HG03064 (cell line): ENCODE measurements around the gene TMEM178B.
"Not testable (repeated sequence)": the region's sequence is repeated elsewhere in the genome, so short reads cannot be mapped to it uniquely, and the experiment has no call there.

Experiments used
- ATAC-seq: cut with Tn5 transposase; IDR thresholded peaks from one replicate; pipeline ENCODE4 v1.9.1; 2021; ENCODE audit warnings: low read depth; ENCODE audit not compliant: unreplicated experiment

The TMEM178B gene

DNA sequence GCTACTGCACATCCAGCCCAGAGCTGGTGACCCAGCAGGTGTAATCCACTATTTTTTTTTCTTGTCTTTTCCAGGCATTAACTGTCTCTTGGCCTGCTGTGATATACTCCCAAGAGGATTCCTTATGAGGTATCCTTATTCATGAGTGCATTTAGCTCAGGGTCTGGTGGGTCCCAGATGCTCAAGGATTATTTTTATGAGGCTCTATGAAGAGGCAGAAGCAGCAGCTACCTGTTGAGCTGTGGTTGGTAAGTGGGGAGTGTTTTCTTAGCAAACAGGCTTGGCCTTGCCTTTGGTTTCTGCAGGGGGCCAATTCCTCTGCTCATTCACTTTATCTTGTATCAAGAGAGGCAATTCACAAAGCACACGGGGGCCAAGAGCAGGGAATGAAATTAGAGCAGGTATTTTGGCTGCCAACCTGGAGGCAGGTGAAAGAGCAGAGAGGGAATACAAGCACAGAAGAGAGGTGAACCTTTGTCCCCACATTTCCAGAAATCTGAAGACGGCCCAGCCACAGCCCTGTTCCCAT, 221.6 kb downstream of the TMEM178B start:
- no peak for ATAC-seq

DNA sequence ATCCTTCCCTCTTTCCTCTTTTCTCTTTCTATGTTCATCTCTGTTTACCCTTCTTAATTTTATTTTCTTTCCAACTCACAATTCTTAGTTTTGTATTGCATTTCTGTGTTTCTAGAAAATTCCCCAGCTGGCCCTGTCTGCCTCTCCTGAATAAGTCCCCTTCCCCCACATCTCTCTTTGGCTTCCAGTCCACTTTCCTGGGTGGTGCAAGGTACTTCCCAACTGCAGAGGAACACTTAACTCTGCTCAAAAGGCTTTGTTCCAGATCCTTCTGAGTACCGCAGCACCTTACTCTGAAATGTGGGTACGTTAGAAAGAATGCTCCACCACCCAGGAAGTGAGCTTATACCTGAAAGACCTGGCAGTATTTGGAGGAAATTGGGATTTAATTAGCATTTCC, 227.0 kb downstream of the TMEM178B start:
- ATAC-seq: no peak

DNA sequence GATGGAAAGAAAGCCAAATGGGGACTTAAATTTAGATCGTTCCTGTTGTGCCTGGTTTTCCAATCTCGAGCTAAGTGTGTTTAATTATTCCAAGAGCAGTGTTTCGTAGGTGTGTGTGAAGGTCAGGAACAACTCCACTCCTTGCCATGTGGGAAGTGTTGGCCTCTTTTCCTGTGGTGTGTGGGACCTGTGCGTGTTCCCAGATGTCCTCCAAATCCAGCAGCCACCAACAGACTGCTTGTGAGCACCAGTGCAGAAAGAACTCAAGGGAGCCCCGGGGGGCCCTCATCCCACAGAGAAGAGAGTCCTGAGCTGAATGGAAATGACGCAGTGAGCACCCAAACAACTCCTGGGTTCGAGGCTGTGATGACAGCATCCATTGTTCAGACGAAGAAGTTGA, 227.7 kb downstream of the TMEM178B start:
- no peak for ATAC-seq

DNA sequence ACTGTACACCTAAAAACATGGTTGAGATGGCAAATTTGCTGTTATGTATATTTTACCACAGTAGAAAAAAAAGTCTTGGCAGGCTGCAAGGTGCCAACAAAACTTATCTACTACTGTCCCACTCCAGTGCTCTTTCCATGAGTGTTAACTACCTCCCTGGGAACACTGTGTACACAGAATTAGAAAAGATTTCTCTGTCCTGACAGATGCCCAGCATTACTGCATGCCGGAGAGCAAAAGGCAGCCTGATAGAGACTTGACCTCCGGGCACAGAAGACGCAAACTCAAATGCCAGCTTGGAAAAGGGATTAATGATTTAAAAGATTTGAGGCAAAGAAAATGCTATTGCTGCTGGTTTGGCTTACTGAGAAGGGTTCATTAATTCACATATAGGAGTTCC, 228.8 kb downstream of the TMEM178B start:
- ATAC-seq: no peak

DNA sequence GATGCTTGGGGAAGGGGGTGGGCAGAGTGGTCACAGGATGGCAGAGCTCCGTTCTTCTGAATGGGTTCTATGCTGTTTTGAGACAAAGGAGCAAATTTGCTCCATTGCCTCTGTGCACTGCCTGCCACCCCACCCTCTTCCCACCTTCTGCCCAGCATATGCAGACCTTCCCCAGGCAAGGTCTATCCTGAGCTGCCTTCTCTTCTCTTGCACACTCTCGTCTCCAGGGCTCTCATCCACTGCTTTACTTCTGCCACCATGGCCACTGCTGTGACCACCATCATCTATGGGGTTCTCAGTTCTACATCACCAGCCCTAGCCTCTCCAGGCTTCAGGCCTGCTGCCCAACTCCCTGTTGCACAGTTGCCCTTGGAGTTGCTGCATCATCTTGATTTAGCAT, 230.4 kb downstream of the TMEM178B start:
- no peak for ATAC-seq

DNA sequence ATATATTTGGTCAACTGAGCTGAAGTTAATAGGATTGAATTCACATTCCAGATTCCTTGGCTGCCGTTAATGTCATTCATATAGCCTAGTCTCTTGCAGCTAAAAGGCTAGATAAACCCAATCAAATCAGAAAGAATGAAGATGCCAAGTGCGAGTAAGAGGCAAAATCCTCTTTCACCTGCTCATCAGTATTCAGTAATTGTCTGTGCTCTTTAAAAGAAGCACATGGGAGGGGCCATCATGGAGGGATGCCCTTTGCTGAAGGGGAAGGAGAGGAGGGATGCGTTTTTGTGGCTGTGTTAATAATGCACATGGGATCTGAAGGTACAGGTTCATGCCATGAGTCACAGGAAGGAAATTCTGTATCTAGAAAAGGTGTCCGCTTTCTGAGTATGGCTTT, 232.2 kb downstream of the TMEM178B start:
- no peak for ATAC-seq

DNA sequence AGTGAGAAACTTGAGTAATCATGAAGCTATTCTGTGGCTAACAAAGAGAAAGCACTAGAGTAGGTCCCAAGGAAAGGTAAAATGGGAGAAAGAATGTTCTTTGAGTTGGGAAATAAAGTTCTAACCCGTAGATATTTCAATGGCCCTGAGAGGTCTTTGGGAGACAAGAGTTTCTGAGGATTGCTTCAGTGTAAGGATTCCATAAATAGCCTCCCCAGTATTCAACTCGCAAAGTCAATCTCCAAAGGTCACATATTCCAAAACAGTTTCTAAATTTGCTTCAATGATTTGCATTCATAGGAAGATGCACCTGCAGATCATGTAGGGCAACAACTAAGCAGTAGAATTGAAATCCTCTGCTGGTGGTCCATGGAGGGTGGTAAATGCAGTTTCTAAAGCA, 238.5 kb downstream of the TMEM178B start:
- no peak for ATAC-seq

DNA sequence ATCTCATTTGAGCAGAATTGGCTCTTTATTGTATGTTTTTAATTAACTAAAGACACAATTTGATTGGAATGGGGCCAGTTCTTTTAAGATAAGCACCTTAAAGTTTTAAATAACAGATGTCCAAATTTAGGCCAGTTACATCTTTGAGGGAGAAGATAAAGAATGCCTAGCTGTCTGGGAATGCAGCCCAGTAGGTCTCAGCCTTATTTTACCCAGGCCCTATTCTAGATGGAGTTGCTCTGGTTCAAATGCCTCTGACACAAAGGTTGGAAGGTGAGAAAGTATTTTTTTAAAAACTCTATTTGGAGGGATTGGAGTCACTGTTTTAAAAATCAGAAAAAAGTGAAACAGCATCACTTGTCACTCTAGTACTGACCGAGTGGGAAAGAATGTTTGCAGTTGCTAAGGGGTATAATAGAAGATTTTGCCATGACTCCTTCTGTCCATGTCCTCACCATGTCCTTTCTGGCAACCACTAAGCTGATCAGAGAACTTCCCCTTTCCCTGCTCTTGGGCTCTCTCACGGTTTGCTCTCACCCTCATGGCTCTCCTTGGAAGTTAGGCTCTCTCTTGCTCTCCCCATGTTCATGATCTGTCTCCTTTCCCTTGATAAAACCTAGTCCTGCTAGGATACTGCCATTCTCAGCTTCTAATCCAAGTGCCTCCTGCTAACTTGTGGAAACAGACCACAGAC, 239.1 kb downstream of the TMEM178B start:
- ATAC-seq: no peak

DNA sequence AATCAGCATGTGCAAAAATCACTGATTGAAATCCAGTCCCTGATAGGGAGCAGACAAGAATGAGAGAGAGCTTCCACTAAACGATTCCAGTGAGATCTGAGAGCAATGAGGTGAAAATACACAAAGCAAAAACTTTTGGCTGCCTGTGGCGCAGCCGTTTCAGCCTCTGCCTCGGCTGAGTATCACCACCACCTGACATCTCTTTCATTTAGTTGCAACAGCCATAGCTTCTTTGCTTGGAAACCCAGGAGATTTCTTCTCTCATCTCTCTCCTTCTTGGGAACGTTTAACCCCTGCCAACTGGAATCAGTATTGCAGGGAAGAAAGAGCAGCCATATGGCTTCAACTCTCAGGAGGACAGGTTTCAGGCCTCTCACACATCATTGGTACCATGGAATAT, 240.0 kb downstream of the TMEM178B start:
- no peak for ATAC-seq

DNA sequence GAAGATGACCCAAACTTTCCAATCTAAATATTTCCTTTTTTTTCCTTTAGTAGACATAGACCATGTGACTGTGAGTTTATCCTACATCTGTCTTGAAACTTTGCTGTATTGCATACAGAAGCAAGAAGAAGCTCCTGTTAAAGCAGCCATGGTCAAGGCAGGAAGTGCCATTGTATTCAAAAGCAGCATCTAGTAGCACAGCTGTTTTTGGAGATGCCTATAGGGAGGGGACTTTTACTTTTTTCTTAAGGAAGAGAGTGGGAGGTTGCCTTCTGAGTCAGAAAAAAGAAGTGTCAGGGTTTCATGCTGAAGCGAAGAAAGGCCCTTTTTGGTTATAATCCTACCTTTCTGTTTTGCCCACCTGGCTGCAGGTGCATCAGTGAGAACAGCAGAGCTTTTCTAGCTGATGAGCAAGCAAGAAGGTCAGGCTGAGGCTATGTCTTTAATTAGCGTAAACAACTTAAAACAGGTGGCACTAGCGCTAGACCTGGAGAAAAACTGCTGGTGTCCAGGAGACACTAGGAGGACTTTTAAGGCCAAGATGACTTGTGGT, 243.2 kb downstream of the TMEM178B start:
- no peak for ATAC-seq

DNA sequence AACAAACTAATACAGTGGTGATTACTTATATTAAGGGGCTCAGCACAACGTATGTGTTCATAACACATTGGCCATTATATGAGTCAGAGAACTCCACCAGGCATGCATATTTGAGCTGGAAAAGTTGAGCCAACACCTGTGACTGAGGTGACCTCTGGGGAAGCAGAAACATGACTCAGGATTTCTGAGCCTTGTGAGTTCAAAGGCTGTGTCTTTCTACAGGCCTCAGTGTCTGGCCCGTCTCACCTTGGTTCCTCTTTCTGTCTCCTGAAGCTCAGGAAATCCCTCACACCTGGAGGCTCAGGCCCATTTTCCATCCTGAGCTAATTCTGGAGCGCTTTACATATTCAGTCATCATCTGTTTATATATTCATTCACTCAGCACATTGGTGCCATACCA, 246.4 kb downstream of the TMEM178B start:
- no peak for ATAC-seq

DNA sequence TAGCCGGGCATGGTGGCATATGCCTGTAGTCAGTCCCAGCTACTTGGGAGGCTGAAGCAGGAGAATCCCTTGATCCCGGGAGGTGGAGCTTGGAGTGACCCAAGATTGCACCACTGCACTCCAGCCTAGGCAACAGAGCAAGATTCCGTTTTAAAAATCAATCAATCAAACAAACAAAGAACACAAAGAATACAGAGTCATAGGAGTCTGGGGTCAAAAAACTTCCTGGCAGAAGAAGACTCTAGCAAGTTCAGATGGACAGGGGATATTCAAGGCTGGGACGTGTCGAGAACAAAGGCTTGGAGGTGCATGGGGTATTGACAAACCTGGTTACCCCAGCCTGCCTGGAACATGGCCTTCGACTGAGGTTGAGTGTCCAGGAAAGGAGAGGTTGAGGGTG, 248.5 kb downstream of the TMEM178B start:
- ATAC-seq: no peak

DNA sequence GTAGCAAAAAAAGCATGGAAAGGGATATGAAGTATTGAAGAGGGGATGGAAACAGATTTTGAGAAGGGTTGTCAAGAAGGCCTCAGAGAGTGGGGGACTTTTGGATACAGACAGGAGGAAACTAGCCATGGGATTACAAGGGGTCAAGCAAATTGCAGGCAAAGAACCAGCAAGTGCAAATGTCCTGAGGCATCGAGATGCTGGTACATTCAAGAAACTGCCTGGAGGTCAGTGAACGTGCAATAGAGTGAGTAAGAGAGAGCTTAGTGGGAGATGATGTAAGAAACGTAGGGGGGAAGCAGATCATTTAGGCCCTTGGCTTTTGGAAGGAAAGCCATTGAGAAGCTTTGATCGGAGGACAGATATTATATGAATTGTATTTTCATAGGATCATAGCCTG, 250.0 kb downstream of the TMEM178B start:
- no peak for ATAC-seq

DNA sequence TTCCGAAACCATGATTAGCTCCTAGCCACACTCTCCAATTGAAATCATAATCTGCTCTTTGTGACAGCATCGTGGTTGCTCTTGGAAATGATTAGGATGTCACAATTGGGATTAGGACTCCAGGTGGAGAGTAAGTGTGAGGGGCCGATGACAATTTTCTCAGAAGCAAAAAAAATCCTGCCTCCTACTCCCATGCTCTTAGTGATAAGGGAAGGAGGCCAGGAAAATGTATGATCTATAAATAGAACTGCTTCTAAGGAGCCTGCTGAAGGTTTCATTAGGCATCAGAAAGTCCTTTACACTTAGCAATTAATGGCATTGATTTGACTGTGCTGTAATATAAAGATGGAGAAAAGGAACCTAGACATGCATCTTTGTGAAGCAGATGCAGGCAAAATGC, 251.0 kb downstream of the TMEM178B start:
- no peak for ATAC-seq

DNA sequence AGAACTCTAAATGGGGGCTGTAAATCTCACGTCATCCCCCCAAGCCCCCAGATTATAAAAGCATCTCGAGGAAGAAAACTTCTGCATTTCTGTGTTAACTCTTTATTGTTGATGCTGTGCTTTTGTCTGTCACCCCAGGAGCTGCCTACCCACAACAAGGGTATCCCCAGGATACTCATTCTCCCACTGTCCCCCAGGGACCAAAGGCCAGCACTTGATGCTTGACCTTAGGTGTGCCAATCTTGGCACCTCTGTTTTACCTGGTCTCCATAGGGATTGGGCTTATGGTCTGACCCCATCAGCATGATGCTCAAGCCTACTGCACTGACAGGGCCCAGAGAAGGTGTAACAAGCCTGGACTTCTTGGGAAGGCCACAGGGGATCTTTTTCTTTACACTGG, 251.4 kb downstream of the TMEM178B start:
- no peak for ATAC-seq

DNA sequence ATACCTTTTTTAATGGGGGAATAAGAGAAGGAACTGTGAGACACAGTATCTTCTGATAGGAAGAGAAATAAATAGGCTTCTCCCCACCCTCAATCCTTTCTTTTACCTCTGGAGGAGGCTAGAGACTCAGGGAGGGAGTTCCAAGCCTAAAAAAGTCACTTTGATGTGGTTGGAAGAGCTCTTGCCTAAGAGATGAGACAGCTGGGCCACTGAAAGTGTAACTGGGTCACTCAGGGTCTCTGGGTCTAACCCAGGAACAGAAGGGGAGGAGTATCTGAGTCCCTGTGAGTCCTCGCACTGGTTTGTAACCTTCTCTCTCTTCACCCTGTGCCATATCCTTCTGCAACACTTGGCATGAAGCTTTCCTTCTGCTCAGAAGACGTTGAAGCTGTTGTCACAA, 254.4 kb downstream of the TMEM178B start:
- ATAC-seq: no peak

DNA sequence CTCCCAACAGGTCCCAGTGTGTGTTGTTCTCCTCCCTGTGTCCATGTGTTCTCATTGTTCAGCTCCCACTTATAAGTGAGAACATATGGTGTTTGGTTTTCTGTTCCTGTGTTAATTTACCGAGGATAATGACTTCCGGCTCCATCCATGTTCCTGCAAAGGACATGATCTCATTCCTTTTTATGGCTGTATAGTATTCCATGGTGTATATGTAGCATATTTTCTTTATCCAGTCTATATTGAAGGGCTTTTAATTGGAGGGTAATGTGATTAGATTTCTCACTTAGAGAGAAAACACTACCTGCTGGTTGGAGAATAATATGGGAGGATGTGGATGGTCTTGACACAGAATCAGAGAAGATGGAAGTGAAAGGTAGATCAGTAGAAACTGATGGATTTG, 256.4 kb downstream of the TMEM178B start:
- ATAC-seq: not testable (repeated sequence)

DNA sequence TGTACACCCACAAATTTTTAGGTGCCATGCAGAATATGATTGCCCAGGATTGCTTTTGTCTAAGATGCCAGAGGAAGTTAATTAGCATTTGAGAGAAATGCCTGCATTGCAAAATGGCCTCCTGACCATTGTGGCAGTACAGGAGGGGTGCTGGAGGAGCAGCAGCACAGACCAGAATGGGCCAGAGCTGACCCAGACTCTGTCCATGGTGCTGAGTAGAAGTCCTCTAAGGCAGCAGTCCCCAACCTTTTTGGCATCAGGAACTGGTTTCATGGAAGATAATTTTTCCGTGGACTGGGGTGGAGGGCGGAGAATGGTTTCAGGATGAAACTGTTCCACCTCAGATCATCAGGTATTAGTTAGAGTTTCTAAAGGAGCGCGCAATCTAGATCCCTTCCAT, 259.6 kb downstream of the TMEM178B start:
- no peak for ATAC-seq

DNA sequence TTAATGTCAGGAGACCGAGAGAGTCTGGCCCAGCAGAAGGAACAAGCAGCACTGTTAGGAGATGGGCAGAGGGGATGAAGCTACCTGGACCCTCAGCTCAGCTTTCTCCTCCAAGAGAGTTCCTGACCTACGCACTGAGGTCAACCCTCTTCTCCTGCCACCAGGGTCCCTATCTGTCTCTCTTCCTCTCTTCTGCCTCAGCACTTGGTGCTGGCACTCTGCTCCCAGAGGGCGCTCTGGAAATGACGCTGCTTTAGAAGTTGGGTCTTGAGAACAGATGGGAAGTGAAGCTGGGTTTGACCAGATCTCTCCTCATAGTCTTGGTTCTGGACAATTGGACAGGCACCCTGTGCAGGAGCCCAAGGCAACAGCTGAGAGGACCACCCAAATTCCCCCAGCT, 261.3 kb downstream of the TMEM178B start:
- ATAC-seq: no peak

DNA sequence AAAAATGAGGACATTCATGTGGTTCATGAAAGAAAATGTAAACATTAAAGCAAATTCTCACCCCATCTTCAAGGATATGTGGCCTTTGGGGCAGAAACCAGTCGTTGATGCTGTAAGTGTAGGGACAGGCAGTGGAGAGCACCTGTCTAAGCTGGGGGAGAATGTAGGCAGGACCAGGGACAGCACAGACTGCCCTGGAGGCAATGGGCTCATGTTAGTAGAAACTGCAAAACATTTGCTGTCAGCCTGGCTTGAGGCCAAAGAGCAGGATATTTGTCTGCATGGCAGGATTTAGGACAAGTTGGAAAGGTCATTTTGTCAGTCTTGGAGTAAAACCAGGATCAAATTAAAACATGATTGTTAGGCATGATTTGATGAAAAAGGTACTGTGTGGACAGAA, 265.7 kb downstream of the TMEM178B start:
- no peak for ATAC-seq

DNA sequence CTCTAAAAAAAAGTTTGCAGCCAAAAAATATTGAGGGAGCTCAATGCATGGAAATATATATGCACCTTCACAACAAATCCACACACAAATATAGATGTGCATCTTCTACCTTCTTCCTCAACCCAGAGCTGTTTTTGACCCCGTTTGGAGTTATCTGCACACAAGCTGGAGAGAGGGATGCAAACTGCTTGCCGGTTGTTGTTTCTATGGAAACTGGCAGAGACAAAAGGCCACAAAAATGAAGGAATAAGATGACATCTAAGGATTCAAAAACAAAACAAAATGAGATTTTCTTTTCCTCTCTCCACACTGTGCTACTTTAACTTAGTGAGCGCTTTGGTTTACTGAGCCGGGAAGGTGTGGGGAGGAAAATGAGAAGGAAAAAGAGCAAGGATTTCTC, 267.1 kb downstream of the TMEM178B start:
- no peak for ATAC-seq

DNA sequence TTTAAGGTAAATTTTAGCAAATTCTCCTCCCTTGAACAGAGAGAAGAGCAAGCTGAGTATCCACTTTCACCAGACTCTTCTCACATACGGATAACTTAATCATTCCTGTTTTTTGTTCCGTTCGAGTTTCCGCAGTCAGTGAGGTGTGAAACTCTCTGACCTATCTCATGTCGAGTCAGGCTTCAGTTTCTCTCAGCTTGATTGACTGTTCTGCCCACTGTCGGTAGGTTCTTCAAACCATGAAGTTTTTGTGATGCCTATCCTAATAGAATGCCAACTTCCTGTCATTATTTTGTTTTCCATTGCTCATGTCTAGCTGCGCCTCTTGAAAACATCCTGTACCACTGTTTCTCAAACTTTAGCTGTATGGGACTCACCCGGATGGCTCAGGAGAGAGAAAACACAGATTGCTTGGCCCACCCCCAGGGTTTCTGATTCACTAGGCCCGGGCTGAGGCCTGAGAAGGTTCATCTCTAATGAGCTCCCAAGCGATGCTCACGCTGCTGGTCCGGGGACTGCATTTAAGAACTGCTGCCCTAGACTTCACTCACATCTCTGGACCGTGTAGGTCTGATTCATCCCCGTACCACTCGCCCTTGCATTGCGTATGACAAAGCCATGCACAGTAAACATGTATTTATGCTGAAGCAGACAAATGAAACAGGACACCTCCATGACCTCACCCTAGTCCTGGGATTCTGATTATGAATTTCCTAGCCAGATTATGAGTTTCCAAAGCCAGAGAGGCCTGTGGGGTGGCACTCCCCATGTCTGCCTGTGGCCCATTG, 269.0 kb downstream of the TMEM178B start:
- ATAC-seq: no peak
